Measurements from ENCODE around the gene PDE6G.

The PDE6G gene

GRCh38 chr17:81659038-81659437 lies 2.7 kb upstream of the PDE6G start (continued):
- TF ChIP-seq ZNF239 (tag by site-specific recombination; IDR thresholded peaks at IDR 0.05) (no peak), ZBTB11 (tag by site-specific recombination; conservative IDR thresholded peaks at IDR 0.05; ENCODE audit: low read depth) (no peak), ZNF629 (tag by site-specific recombination; IDR thresholded peaks at IDR 0.05) (no peak), ZNF37A (tag by site-specific recombination; IDR thresholded peaks at IDR 0.05) (no peak), MZF1 (tag by site-specific recombination; IDR thresholded peaks at IDR 0.05; ENCODE audit: borderline replicate concordance) (no peak), ZNF416 (tag by site-specific recombination; IDR thresholded peaks at IDR 0.05) (no peak), ZNF501 (tag by site-specific recombination; IDR thresholded peaks at IDR 0.05) (no peak), ATF2 (tag by site-specific recombination; IDR thresholded peaks at IDR 0.05; ENCODE audit: low read depth) (no peak)

GRCh38 chr17:81656835-81657234 lies 493 bp upstream of the PDE6G start:
- no peak overlapping the region for H3K27ac ChIP-seq (ENCODE audit: extremely low read depth, low read depth, low read length)
- H3K36me3 ChIP-seq (ENCODE audit: control insufficient read depth in 2 of 2, insufficient read depth in 1 of 2, low read length in 2 of 2): no peaks in the 10 kb centered on the region; a peak in 1 of 3 replicates
- POLR2A ChIA-PET: interaction anchor here (0.6 kb wide), 2 partner anchors 19 to 69 kb away, joined by 3 read pairs; no protein-coding TSS in a partner anchor
- CTCF ChIA-PET: no interaction called here
- H3K4me3 ChIP-seq (ENCODE audit: low read depth, low read length): no peak overlapping the region
- no peaks in the 10 kb centered on the region for H3K4me1 ChIP-seq (ENCODE audit: control insufficient read depth, insufficient read depth, low read length)
- no peaks in the 10 kb centered on the region for H3K9me3 ChIP-seq (ENCODE audit: control insufficient read depth, insufficient read depth, low read depth, low read length)
- TF ChIP-seq ZNF501 (tag by site-specific recombination; IDR thresholded peaks at IDR 0.05) (no peak), PRDM2 (tag by site-specific recombination; IDR thresholded peaks at IDR 0.05; ENCODE audit: borderline replicate concordance) (no peak), ZBTB8A (tag by site-specific recombination; IDR thresholded peaks at IDR 0.05) (no peak), KLF8 (tag by site-specific recombination; IDR thresholded peaks at IDR 0.05) (no peak), ZNF146 (tag by site-specific recombination; IDR thresholded peaks at IDR 0.05) (no peak), ZNF623 (tag by site-specific recombination; IDR thresholded peaks at IDR 0.05) (peak; percentile 97), MYNN (tag by site-specific recombination; IDR thresholded peaks at IDR 0.05; ENCODE audit: borderline replicate concordance) (no peak), ZNF639 (tag by site-specific recombination; IDR thresholded peaks at IDR 0.05) (no peak), ZNF350 (tag by site-specific recombination; IDR thresholded peaks at IDR 0.05) (no peak), KLF9 (tag by site-specific recombination; IDR thresholded peaks at IDR 0.05; ENCODE audit: low read depth) (no peak), ZBTB6 (tag by site-specific recombination; IDR thresholded peaks at IDR 0.05) (no peak), PRDM10 (tag by site-specific recombination; IDR thresholded peaks at IDR 0.05) (0 out of 2 replicates have a peak, but pooled peaks have one; percentile 26), ZNF585B (tag by site-specific recombination; IDR thresholded peaks at IDR 0.05) (no peak)
